Subcutaneous adipose tissue (tissue), 4 donors: ENCODE data around the gene ZDHHC11B. TPM values are rescaled to one million over a fixed set of nuclear protein-coding genes. Genes with fewer than 3 reads are reported as not detected.
"Not testable (repeated sequence)": the region's sequence is repeated elsewhere in the genome, so short reads cannot be mapped to it uniquely, and the experiment has no call there.

Source experiments
- CTCF ChIP-seq: fragments of 450-650 bp; IDR thresholded peaks from one replicate; pipeline ENCODE4 v1.5.1; 2016; ENCODE audit warnings: low read depth, mild to moderate bottlenecking, control low read depth, antibody characterized with exemption, moderate library complexity
- total RNA-seq, 4 donors: library from RNA; depleted of rRNA; stranded (reverse); fragments of >200 nt; gene quantifications; one replicate each; pipeline ENCODE4 v1.1.0, GENCODE V29; 2016

ZDHHC11B gene
- total RNA-seq, 4 donors from 2014 or later: 0.19 to 2.3 (median 0.39) TPM

- TF ChIP-seq CTCF: no peak
Measured at GRCh38 chr5:749101-749670, 35.3 kb downstream of the ZDHHC11B start.

- TF ChIP-seq CTCF: no peak
Measured at GRCh38 chr5:746258-746761, 38.2 kb downstream of the ZDHHC11B start.

- no peak for TF ChIP-seq CTCF
Measured at GRCh38 chr5:717143-717542, 67.4 kb downstream of the ZDHHC11B start.

- not testable (repeated sequence) for TF ChIP-seq CTCF
Measured at GRCh38 chr5:693271-694041, 91.1 kb downstream of the ZDHHC11B start, which contains the start of gene TPPP. Gene TPPP, minus strand, starts transcription at chr5:693352. Its CDS starts 15,292 bp downstream, at chr5:678060.

- no peak for TF ChIP-seq CTCF
Measured at GRCh38 chr5:691817-692528, 92.6 kb downstream of the ZDHHC11B start.

- TF ChIP-seq CTCF: no peak
Measured at GRCh38 chr5:685262-686171, 99.0 kb downstream of the ZDHHC11B start.
